DMS 273 (cell line): ENCODE results near the gene PTPRG.

ENCODE experiments used
- DNase-seq: peaks from one replicate; lab custom pipeline; 2025; ENCODE audit not compliant: unreplicated experiment; lab: John Stamatoyannopoulos, UW

PTPRG gene

GRCh38 chr3:62277450-62277849 lies 716.1 kb downstream of the PTPRG start:
- DNase-seq = peak; percentile 80

DNA sequence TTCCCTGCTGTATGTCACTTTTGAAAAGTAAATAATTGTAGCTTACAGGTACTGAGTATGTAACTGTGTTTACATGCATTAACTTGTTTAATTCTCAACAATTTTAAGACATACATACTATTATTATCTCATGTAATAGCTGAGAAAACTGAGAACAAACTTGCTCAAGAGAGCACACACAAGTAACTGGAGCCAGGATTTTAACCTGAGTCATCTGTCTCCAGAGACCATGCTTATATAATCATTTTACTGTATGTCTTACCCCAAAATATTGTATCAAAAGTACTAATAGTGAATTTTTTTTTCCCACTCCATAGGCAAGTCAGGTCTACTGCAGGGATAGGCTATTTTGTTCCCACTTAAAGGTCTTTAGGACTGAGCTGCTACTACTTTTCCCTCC lies 716.6 kb downstream of the PTPRG start:
- peak; percentile 11 for DNase-seq

DNA sequence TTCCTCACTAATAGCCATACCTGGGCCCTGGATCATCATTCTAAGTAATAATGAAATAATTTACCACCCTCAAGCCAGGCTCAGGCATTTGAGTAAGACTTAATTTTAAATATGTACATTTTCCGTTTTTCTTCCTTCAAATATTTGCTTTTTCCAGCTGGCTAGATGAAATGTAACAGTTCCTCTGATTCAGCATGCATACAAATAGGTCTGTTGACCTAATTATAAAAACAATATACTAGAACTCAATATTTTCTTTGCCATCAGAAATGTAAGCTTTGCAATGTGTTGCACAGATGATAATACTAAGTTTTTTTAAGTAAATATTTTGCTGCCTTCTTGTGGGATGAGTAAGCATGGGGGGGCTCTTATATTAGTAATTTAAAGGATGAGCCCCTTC lies 720.4 kb downstream of the PTPRG start:
- DNase-seq = no peak

DNA sequence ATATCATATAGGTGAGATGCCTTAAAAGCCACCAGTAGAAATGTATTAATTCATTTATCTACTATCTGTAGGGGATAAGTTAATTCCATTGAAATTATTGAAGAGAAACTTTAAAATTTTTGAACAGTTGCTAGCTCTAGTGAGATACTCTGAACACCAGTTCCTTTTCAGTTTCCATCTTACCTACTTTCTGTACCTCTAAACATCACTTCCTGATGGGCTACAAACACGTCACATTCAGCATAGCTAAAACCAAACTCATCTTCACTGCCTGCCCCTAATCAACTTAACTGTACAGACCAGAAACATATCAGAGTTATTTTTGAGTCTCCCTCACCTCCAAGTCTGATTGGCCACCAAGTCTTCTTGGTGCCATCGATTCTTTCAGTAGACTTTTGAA lies 723.1 kb downstream of the PTPRG start:
- DNase-seq = no peak

DNA sequence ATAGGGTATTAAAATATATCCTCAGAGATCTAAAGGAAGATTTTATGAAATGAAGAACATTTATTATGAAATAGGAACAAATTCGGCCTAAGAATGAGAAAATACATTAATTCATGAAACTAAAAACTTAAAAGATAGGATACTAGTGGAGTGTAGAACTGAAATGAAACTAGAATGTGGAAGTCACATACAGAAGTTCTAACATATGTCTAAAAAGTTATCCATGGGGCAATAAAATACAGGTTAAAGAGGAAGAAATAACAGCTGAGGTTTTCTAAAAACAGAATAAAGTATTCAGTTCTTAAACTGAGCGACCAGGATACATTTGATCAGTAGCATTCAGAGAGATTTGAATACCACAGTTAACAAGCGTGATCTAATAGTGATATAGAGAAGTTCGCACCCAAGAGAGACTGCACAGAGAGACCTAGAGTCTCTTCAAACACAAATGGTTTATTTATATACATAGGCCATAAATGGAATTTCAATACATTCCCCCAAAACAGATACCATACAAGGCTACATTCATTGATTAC lies 726.1 kb downstream of the PTPRG start:
- no peak for DNase-seq

DNA sequence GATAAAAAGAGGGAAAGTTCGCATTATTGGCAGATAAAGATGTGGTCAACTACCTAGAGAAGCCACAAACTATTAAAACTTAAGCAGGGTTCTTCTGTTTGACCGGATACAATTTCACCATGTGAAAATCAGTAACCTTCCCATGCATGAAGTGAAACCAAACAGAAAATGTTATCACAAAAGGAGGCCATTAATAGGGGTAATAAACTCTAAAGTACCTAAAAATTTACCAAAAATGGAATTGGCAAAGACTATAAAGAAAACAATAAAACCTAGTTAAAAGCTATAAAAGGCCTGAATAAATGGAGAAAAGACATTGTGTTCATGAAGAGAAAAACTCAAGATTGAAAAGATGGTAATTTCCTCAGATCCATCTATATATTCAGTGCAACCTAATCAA lies 728.6 kb downstream of the PTPRG start:
- DNase-seq = no peak

- DNase-seq = no peak
These were observed 731.8 kb downstream of the PTPRG start for GRCh38 chr3:62293051-62293780.

DNA sequence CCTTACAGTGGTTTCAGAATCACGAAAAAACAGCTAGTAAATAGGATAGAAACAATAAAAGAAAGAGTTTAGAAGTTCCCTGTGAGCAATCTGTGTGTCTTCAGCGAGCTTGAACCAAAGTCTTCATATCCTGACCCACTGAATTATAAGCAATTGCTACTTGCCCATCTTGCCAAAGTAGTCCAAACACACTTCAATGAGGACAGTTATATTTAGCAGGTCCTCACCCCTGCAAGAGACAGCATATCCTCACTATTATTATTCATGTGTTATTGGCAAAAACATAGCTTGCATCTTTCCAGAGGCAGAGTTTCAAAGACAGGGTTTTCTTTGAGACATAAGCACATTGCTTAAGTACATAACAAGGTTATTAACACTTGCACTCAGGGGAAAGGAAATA lies 734.2 kb downstream of the PTPRG start:
- DNase-seq = no peak

GRCh38 chr3:62300617-62301016 lies 739.2 kb downstream of the PTPRG start:
- no peak for DNase-seq

DNA sequence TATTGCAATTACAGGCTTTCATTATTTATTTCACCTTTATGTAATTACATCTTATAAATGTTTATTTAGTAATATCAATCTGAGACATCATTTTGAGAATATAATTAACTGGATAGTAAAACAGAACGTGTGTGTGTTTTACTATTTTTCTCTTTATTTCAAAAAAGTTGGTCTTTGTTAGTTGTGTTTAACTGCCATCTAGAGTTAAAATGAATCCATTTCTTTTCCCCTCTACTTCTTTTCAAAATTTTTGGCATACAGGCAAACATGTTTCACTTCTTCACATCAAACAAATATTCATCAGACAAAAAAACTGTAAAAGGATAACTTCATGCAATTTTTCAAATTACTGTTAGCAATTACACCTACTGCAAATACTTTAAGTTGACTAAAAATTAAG lies 750.8 kb downstream of the PTPRG start:
- peak; percentile 9 for DNase-seq

GRCh38 chr3:62316525-62316924 lies 755.2 kb downstream of the PTPRG start:
- DNase-seq = no peak

GRCh38 chr3:62318365-62318751 lies 757.0 kb downstream of the PTPRG start:
- no peak for DNase-seq

DNA sequence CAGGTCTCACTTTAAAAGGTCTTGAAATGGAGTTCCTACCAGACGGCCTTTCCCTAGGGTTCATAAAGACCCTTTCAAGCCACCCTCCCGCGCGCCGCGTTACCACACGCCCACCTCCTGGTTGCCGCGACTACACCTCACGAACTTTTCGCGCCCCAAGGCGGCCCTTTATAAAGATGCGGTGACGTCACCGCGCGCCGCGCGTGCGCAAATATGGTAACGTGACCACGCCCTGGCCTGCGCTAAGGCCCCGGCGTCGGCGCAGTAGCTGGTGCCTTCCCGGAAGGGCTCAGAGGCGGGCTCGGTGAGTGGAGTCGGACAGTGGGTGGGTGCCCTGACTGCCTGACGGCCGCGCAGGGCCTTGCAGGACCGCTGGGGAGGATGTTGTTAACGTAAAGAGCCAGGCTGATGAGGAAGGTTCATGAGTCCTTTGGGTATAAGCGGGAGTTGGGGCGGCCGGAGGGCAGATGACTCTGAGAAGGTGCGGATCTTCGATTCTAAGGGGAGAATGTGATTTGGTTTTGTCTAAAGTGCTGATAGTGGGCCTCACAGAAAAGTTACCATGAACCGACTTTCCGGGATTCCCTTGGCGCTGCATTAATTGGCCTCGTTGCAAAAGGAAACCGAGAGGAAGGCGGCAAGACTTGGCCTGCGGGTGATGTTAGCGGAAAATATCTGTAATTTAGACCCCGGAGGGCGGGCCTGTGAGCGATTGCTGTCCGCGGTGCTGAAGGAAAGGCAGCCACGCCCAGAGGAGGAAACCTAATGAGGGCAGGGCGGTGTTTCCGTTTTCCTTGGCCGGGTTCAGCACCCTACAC lies 757.6 kb downstream of the PTPRG start:
- DNase-seq = no peak

DNA sequence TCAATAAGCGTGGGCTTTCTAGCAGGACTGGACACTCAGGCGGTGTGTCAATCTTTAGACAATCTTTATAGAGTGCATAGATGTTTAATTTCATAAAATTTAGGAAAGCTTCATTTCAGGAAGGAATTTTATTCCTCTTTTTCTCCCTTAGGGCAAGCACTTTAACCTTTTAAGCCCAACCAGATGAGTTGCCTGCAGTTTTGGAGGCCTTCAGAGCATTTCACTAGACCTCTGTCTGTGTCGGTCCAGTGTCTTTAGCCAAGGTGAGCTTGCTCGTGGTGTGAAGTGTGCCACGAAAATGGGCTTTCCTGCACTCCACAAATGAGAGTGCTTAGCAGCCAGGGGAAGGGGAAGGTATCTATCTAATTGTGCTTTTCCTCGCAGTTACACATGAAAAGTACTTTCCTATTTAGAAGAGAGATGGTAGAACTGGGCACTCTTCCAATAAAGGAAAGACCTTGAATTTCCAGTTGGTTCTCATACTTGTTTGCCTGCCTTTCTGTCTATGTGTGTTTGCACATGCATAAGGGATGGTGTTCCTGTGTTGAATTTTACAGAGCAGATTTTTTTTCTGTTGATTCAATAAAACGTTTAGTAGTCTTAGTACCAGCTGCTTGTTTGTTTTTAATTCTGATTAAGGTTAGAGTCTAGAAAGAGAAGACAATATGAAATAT lies 758.3 kb downstream of the PTPRG start:
- no peak for DNase-seq

GRCh38 chr3:62323241-62323640 lies 761.9 kb downstream of the PTPRG start:
- no peak for DNase-seq

DNA sequence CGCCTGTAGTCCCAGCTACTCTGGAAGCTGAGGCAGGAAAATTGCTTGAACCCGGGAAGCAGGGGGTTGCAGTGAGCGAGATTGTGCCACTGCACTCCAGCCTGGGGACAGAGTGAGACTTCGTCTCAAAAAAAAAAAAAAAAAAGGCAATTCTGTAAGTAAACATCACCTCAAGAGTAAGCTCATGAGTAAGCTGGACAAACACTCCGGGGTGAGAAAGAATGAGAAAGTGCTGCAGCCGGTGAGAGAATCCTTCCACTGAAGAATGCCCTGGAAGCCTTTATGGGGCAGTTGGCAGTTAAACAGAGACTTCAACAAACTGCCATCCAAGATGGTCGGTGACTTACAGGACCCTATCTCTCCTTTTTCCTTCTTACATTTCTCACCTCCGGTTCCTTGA lies 764.5 kb downstream of the PTPRG start:
- DNase-seq = no peak

GRCh38 chr3:62329971-62330370 lies 768.6 kb downstream of the PTPRG start:
- peak; percentile 50 for DNase-seq

DNA sequence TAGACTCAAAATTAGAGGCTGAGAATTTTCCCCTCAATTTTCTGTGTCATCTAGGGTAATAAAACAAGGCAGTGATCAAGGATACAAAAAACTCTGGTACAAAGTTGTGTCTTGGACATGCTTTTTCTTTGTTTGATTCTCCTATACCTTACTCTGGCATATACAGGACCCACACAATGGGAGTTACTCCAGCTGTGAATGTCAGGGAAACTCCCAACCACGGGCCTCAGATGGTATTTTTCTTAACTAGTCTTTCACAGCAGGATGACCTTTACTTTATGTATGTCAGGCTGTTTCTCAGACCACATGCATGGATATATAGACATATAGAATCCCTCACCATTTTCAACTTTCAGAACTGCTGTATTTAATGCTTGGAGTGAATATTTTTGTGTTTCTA lies 770.6 kb downstream of the PTPRG start:
- DNase-seq = no peak

GRCh38 chr3:62332835-62333244 lies 771.5 kb downstream of the PTPRG start:
- peak; percentile 68 for DNase-seq

DNA sequence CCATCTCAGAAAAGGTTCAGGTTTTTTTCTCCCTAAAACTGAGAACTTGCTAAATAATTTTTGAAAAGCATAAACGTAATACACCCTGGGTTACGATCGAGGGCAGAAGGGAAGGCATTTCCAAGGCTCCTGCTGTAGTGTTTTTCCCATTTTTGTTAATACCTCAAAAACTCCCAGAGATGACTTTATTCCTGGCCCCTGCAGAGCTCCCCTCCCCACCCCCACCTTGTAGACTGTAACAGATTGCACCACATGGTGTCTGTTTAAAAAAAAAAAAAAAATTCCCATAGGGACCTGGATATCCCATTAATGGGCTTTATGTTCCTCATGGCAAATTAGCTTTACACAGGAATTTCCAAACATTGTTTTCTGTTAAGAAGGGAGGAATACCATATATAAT lies 773.8 kb downstream of the PTPRG start:
- DNase-seq = peak; percentile 72

- no peak for DNase-seq
These were observed 782.4 kb downstream of the PTPRG start for GRCh38 chr3:62343755-62344154.
